Stimulated activated CD8-positive, alpha-beta memory T cell treated with anti-CD3 and anti-CD28 coated beads, Interleukin-15, amount 100 ng/mL, for 1 hour (primary cell): ENCODE results near the gene MTERF4.

Experiments used
- DNase-seq: peaks from one replicate; pipeline ENCODE4 v3.0.0-alpha.2; 2020; ENCODE audit warnings: low read depth

The MTERF4 gene, protein sequence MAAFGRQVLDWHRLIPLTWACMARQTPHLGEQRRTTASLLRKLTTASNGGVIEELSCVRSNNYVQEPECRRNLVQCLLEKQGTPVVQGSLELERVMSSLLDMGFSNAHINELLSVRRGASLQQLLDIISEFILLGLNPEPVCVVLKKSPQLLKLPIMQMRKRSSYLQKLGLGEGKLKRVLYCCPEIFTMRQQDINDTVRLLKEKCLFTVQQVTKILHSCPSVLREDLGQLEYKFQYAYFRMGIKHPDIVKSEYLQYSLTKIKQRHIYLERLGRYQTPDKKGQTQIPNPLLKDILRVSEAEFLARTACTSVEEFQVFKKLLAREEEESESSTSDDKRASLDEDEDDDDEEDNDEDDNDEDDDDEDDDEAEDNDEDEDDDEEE

DNA sequence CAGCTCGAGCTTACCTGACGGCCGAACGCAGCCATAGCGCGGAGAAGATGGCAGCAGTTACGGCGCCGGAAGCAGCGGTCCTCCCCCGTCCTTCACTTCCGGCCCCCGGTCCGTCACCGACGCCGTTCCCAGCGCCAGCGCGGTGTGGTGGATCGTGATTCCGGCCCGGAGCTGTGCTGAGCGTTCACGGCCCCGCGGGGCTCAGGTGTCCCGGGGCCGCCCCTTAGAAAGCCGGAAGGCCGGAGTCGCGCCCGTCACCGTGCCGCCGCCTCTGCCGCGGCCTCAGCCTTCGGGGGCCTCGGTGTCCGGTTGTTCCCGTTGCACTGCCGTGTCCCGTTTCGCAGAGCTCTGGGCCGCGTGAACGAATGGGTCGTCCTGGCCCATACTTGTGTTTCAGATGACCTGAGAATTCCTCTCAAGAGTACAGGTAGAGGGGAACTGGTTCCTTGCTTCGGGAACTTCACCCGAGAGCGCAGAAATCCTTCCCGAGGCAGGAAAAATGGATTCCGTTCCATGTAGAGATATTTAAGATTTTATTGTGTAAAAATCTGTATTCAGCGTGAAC lies at the start of gene MTERF4:
TSS of gene MTERF4 (minus strand) at position 49 of the 565 bp plus-strand sequence. CDS start at position 35, 14 bp downstream.
- DNase-seq: peak; percentile 70

DNA sequence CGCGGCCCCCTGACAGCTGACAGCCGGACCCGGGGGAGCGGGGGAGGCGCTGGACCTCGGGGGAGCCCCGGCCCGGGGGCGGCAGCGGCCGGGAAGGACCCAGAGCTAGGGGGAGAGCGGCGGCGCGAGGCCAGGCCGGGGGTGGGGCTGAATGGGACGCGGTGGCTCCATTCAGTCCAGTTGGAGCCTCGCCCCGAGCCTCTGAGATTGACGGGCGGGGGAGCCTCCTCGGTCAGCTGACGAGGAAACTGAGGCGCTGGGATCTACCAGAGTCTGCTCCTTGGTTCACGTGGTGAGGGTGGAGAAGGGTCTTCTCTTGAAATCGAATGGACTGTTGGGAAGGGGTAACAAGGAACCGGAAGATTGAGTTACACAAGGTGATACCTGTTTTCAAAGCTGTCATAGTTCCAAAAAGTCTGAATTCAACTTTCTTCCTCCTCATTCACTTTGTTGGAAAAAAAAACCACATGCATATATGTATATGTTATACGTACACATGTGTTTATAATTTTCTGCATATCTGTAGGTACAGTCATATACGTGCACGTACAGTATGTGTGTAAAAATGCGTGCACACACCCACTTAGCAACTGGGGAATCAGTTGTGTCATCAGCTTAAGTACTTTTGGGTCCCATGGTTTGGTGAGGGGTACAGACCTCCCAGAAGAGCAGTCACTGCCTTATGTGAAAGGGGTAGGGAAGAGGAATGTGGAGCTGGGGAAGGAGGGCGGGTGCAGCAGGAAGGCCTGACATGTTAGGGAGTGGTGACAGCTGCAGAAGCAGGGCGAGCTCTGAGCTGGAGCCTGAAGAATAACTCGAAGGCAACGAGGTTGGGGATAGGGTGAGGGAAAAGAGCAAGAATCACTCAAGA lies 48.8 kb upstream of the MTERF4 start:
- no peak for DNase-seq

DNA sequence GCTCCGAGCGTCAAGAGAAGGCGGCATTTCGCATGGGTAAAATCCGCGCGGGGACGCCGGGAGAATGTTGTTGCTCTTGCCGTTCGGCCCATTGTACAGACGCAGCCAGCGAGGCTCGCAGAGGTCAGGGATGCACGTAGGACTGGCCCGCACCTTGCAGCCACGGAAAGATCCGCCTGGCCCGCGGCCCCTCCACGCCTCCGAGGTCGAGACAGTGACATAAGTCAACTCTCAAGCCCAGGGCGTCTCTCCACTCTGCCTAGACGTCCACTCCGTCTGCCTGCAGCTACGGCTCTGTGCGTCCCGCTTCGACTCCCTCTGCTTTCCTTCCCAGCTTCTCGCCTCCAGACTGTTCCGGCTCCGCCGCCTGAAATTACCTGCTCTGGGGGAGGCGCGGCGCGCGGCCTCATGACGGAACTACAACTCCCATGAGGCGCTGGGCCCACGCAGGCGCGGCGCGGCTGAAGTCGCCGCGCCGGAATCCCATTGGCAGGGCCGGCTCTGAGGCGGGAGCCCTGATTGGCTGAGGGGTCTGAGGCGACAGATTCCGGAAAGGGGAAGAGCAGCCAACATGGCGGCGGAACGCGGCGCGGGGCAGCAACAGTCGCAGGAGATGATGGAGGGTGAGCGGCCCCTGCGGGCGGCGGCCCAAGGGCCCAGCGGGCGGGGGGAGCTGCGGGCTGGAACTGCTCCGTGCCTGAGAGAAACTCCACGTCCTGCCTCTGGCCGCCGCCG lies 48.0 kb upstream of the MTERF4 start, which contains the start of gene PPP1R7:
TSS of gene PPP1R7 (plus strand) at position 543 of the 735 bp plus-strand sequence. CDS start at position 572, 29 bp downstream.
- peak; percentile 86 for DNase-seq

DNA sequence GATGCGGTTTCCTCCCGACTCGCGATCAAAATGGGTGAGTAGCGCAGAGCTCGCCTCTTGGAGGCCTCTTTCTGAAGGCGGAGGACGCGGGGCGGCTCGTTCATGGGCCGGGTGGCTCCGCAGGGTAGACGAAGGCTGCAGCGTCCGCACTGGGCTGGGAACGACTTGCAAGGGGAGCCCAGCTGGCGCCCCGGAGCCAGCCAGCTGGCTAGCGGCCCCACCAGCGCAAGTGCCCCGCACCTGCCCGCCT lies 47.5 kb upstream of the MTERF4 start:
- DNase-seq: no peak

DNA sequence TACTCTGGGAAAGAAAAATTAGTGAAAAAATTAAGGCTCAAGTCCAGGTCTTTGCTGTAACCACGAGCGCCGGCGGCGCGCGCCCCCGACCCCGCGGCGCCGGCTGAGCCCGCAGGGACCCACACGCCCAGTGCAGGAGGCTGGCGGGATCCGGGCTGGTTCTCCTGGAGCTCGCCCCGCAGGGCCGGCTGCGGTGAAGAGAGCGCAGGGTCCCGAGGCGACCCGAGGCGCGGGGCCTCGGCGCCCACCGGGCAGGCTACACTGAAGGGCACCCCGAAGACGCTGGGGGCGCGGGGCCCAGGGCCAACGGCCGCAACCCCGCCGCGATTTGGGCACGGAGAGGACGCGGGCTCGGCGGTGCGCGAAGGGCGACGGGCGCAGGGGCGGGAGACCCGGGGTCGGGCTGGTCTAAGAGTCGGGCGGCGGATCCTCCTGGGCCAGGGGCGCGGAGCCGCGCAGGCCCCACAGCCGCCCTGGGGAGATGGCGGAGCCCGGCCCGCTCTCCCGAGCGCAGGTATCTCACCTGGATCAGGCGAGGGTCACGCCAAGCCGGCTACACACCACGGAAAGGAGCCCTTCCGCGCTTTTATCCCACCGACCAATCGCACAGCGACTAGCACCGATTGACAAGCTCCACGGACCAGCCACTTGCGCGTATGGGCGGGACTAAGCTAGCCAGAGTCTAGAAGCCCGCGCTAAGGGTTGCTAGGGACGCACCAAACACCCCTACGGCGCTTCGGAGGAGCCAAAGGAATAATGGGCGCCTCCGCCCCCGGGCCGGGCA lies 47.0 kb upstream of the MTERF4 start, which contains the start of gene PASK:
TSS of gene PASK (minus strand) at position 582 of the 784 bp plus-strand sequence. CDS start 6,440 bp downstream, outside the sequence.
- peak; percentile 88 for DNase-seq

DNA sequence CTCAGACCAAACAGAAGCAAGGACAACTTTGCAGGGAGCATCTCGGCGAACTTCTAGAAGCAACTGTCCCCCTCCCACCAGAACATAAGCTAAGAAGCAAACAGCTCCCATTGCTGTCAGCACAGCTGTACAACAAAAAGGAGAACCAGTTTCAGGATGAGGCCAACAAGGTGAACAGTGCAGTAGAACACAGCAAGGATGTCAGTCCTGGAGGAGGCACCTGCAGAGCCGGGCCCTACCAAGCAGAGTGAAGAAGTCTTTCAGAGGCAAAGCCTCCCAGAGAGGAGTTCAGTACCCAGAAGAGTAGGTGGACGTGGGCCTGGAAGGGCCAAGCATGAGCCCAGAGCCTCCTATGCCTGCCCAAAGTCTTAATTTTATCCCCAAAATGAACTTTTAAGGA lies 46.2 kb upstream of the MTERF4 start:
- no peak for DNase-seq

DNA sequence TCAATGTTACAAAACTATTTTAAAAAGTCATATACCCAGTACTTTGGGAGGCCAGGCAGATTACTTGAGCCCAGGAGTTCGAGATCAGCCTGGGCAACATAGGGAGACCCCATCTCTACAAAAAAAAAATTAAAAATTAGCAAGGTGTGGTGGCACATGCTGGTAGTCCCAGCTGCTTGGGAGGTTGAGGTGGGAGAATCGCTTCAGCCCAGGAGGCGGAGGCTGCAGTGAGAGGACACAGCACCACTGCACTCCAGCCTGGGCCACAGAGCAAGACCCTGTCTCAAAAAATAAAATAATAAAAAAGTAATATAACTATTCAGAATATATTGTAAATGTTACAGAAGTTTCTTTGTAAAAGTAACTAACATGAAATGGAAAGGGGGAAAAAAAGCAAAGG lies 45.2 kb upstream of the MTERF4 start:
- no peak for DNase-seq

DNA sequence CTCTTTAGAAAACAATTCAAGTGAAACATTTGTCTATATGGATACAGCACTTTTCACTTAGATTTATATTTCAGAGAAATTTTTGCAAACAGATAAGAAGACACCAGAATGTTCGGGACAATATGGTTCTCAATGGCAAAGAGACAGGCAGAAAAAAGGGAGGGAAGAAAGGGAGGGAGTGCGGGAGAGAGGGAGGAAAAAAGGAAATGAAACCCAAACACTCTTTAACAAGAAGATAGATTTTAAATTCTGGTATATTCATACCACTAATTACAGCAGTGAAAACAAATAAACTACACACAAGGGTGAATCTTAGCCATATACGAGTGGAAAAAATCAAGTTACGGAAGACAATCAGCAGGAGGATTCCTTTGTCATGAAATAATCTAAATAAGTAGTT lies 44.2 kb upstream of the MTERF4 start:
- no peak for DNase-seq

DNA sequence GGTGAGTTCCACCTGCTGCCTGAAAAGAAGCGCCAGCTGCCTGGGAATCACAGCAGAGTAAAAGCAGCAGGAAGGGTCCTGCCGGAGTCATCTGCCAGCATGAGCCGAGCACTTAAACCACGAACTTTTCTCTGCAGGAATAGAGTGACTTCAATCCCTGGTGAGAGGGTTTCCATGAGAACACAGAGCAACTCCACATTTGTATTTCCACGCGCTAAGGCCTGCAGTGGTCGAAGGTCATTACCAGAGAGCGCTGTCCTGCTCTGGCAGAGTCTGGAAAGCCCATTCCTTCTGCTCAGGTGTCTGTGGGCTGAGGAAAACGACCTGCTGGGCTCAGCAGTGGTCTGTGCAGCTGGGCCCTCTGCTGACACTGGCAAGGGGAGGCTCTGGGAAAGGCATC lies 40.5 kb upstream of the MTERF4 start:
- no peak for DNase-seq

DNA sequence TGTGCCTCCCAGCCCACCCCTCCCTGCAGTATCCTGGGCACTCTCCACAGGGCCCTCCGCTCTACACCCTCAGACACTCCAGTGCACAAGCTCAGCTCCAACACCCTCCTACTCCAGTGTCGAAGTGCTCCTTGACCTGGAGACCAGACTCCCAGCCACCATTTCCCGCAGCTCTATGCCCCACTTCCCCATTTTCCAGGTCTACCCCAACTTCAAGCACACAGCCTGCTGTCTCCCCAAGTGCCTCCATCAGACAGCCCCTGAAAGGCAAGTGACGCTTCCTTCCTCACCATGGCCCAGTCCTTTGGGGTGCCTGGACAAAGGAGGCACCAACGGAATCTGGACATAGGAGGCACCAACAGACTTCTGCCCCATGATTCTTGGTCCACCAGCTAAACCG lies 40.0 kb upstream of the MTERF4 start:
- no peak for DNase-seq

DNA sequence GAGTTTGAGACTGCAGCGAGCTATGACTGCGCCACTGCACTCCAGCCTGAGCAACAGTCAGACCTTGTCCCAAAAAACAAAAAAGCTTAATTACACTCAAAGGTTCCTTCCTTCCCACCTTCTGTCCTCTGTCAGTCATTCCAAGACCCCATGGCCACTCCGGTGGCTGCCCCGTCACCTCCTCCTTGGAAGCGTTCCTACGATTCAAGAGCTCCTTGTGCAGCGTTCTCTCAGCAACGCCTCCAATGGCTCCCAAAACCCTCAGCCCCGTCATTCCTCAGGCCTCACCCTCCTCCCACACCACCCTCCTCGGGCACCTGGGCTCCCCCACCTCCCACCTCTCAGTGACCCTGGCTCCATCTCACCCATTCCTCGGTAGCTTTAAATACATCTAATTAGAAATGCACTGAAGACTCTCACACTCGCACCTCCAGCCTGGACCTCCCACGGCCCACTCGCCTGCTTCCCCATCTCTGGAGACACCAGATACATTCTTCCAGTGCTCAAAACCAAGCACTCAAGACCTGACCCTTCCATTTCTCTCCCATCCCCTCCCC lies 39.2 kb upstream of the MTERF4 start:
- DNase-seq: no peak

DNA sequence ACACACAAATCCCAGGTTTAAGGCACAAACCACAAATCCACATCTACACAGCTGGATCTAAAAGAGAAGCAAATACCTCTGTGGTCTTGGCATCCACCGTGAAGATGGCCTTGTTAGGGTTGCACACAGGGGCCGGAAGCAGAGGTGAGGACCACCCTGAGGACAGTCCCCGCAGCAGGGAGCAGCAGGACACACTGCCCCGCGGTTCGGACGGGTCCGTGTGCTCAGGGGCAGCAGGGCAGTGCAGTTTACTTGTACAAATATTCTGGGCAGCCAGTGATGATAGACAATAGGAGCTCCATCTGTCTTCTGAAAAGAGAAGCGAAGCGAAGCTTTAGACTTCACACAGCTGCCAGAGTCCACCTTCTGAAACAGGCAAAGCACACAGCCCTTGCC lies 38.4 kb upstream of the MTERF4 start:
- no peak for DNase-seq

DNA sequence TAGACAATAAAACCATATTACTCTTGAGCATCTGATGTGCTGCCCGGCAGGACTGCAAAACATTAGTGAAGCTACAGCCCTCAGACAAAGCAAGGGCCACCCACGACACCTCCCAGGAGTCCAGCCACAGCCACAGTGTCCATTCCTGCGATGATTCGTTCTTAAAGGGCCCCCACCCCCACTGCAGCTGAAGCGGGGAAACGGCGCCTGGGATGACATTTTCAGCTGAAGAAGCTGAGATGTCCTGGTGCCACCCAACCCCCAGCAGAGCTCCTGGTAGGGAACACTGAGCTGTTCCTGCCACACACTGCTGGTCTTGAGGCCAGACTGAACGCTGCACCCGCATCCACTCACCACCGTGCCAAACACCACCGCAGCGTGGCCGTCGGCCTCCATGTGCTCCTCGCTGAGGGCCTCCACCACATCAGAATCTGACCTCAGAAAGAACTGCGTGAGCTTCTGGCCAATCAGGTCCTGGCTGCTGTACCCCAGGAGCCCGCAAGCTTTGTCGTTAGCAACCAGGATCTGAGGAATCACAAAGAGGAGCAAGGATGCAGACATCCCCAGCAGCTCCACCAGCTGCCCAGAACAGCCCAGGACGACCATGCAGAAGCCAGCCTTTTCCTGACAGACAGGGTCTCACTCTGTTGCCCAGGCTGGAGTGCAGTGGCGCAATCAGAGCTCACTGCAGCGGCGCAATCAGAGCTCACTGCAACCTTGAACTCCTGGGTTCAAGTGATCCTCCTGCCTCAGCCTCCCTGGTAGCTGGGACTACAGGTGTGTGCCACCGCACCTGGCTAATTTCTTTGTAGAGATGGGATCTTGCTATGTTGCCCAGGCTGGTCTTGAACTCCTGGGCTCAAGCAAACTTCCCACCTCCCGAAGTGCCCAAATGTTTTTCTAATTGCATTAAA lies 37.7 kb upstream of the MTERF4 start:
- DNase-seq: no peak

DNA sequence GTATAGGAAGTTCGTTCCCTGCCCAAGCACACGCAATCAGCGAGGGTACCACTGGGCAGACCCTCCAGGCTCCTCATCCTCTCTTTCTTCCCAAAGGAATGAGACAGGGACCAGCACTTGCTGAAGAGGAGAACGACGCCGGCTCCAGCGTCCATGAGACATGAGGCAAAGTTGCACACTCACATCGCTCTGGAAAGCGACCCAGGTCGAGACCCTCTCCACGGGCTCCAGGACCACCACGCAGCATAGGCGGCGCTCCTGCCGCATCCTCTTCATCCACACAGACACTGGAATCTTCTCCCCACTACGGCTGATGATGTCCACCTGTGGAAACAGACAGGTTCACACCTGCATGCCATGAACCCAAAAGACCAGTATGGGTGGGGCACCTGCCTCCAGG lies 36.4 kb upstream of the MTERF4 start:
- no peak for DNase-seq

DNA sequence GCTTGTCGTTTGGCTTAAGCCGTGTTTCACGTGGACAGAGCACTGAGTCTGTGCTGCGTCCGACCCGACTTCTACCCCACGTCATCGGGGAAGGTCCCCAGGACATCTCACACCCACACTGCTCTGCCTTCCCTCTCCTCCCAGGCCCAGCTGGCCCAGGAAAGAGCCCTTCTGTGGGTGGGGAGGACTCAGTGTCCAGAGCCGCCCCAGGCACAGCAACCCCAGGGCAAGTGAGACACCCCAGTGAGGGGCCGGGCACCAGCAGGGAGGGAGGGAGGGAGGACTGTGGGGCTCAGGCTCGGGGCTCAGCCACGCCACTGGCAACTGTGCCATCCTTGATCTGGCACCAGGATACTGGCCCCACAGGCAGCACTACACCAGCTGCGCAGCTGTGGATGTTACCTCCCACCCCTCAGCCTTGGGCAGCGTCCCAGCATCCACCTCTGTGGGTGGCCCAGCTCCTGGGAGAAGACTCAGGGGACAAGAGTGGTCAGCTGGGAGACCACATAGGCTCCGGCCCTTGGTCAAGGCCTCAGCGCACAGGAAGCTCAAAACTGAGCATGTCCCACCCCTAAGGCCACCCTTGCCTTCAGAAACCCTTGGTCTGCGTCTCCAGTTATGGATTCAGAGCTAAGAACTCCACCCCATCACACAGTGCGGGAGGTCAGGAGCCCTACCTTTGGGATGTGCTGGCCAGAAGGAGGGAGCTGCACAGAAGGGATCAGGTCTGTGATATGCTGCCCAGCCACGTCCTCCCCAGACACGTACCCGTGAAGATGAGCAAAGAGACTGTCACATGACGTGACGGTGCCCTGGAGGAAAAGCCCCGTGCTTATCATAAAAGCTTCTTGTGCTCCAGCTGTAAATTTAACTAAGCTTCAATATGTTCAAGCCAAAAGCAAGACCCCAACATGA lies 35.4 kb upstream of the MTERF4 start:
- no peak for DNase-seq

DNA sequence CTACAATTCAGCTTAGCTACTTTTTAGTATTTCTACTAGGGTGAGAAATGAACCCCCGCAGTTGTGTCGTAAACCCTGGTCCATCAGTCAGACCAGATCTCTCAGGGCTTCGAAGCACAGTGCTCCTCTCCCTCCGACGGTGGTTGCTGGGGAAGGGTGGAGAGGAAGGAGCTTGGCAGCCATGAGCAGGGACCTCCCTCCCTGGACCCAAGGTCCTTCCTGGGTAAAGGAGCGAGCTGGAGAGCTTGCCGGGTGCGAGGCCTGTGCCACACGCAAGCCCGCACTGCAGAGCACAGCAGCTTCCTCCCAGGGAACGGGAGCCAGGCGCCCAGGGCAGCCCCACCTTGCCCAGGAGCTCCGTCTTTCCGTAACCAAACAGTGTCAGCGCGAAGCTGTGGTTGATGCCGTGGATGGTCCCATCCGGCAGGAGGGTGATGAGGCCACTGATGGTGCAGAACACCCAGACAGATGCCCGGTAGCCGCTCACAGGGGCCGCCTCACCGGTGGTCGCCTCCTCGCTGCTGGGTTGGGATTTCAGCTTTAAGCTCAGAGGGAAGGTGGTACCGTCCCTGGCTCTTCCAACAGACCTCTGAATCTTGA lies 34.7 kb upstream of the MTERF4 start:
- no peak for DNase-seq

DNA sequence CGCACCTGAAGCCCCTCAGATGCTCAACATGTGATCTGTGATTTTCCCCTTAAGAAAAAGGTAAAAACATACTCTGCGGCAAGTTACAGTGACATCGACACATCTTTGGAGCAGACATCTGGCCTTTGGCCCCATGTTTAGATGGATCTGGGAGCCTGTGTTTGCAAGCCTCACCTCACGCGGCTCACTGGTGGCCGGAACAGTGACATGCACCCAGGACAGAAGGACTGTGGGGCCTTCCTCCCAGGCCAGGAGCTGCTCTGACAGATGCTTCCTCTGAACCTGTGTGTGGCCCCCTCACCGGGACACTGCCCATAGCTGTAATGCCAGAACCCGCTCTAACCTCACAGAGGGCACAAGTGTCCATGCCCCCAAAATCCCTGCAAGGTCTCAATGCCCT lies 34.1 kb upstream of the MTERF4 start:
- no peak for DNase-seq

DNA sequence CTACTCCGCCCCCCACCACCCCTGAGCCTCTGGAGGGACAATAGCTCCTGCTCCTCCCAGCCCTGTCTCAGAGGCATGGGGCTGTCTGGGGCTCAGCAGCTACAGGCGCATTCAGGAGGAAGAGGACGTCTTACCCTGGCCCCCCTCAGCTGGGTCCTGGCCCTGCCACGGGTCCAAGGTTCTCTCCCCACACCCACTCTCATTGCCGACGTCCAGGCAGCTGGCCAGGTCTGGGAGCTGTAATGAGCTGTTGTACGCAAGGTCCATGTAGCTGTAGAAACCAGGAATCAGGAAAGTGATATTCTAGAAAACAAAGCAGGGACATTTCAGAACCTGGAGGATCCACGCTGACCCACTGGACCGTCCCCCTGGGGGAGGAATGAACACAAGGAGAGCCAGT lies 33.6 kb upstream of the MTERF4 start:
- no peak for DNase-seq

DNA sequence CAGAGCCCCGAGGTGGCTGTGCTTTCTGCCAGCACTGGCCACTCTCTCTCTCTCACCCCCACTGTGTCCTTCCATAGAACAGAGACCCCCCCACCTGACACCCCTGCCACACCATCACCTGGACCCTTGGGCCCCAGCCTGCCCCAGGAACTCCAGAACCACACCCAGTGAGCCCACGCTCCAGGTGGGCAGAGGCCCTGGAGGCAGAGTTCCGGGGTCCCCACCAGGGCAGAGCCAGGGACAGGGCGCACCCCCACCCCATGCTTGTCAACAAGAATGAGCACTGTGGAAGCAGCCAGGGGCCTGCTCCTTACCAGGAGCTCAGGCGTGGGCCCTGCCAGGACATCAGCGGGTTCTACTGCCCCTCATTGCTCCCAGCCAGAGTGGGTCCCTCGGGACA lies 32.6 kb upstream of the MTERF4 start:
- no peak for DNase-seq
